Activated CD8-positive, alpha-beta memory T cell treated with anti-CD3 and anti-CD28 coated beads for 36 hours (primary cell): ENCODE measurements around the gene ZBTB9. TPM values are rescaled to one million over a fixed set of nuclear protein-coding genes. Genes with fewer than 3 reads are reported as not detected.
"Not testable (repeated sequence)": the region's sequence is repeated elsewhere in the genome, so short reads cannot be mapped to it uniquely, and the experiment has no call there.

ENCODE experiments used
- CTCF ChIA-PET: fragments of 350-600 bp; sonication (Branson Sonifier 250); formaldehyde crosslinking; loops from one replicate; lab custom pipeline; 2021; ENCODE audit warnings: antibody characterized with exemption; lab: Charles Lee
- POLR2A ChIA-PET: fragments of 350-600 bp; sonication (Branson Sonifier 250); formaldehyde crosslinking; loops from one replicate; lab custom pipeline; 2021; ENCODE audit warnings: antibody characterized with exemption; lab: Charles Lee
- total RNA-seq, 2 experiments: library from RNA; stranded (reverse); gene quantifications; one replicate each; pipeline ENCODE4 v1.2.3, GENCODE V29; 2021

ZBTB9 gene
- total RNA-seq, 2 experiments from 2014 or later = 14.2 to 15.1 TPM

- POLR2A ChIA-PET, CTCF ChIA-PET: not testable (repeated sequence)
Observed at GRCh38 chr6:33485680-33486079, 31.3 kb downstream of the ZBTB9 start.

GRCh38 chr6:33488339-33488738, 34.0 kb downstream of the ZBTB9 start:
- POLR2A ChIA-PET = no interaction called here
- CTCF ChIA-PET = no interaction called here

- ChIA-PET POLR2A (no interaction called here), CTCF (interaction anchor here (0.8 kb wide), 1 partner anchor 65 kb away, joined by 3 read pairs; no protein-coding TSS in a partner anchor)
Observed at GRCh38 chr6:33490198-33490597, 35.8 kb downstream of the ZBTB9 start.

- POLR2A ChIA-PET = no interaction called here
Observed at GRCh38 chr6:33490621-33491020, 36.2 kb downstream of the ZBTB9 start.

GRCh38 chr6:33492093-33492492, 37.7 kb downstream of the ZBTB9 start:
- POLR2A ChIA-PET = no interaction called here
- CTCF ChIA-PET = no interaction called here

More at GRCh38 chr6:33490621-33491020, 36.2 kb downstream of the ZBTB9 start:
- CTCF ChIA-PET = interaction anchor here (0.8 kb wide), 1 partner anchor 66 kb away, joined by 3 read pairs; no protein-coding TSS in a partner anchor

GRCh38 chr6:33497157-33497556, 42.8 kb downstream of the ZBTB9 start:
- ChIA-PET POLR2A (no interaction called here), CTCF (interaction anchor here (0.6 kb wide), 1 partner anchor 72 kb away, joined by 3 read pairs; no protein-coding TSS in a partner anchor)

GRCh38 chr6:33502486-33502885, 48.1 kb downstream of the ZBTB9 start:
- ChIA-PET CTCF (interaction anchor here (0.9 kb wide), 1 partner anchor 135 kb away, joined by 3 read pairs; no protein-coding TSS in a partner anchor), POLR2A (no interaction called here)

- CTCF ChIA-PET = no interaction called here
- POLR2A ChIA-PET = no interaction called here
Observed at GRCh38 chr6:33504486-33504885, 50.1 kb downstream of the ZBTB9 start.

- ChIA-PET POLR2A (no interaction called here), CTCF (no interaction called here)
Observed at GRCh38 chr6:33505548-33506370, 51.4 kb downstream of the ZBTB9 start.

Other genes with a start within 250 kb of the ZBTB9 start
- gene HSD17B8, start 249.9 kb upstream of the ZBTB9 start, total RNA-seq = 10 to 100 TPM; 20.6 to 25.4 TPM
- 10 to 100 TPM; 36.4 to 38.8 TPM for gene RING1, start 246.1 kb upstream of the ZBTB9 start, total RNA-seq
- 10 to 100 TPM; 45.3 to 48.0 TPM for gene VPS52, start 182.7 kb upstream of the ZBTB9 start, total RNA-seq
- 1,000 to 10,000 TPM; 3,727 to 3,736 TPM for gene RPS18, start 182.5 kb upstream of the ZBTB9 start, total RNA-seq
- 1 to 10 TPM; 2.6 to 3.2 TPM for gene B3GALT4, start 177.5 kb upstream of the ZBTB9 start, total RNA-seq
- gene WDR46, start 165.3 kb upstream of the ZBTB9 start, total RNA-seq = 100 to 1,000 TPM; 106 to 118 TPM
- gene PFDN6, start 165.0 kb upstream of the ZBTB9 start, total RNA-seq = 100 to 1,000 TPM; 118 to 120 TPM
- 10 to 100 TPM; 22.2 to 23.2 TPM for gene RGL2, start 155.6 kb upstream of the ZBTB9 start, total RNA-seq
- 100 to 1,000 TPM; 184 to 189 TPM for gene TAPBP, start 140.5 kb upstream of the ZBTB9 start, total RNA-seq
- gene ZBTB22, start 136.8 kb upstream of the ZBTB9 start, total RNA-seq = 1 to 10 TPM; 6.2 to 7.1 TPM
- 10 to 100 TPM; 87.5 to 96.3 TPM for gene DAXX, start 131.6 kb upstream of the ZBTB9 start, total RNA-seq
- gene KIFC1, start 62.8 kb upstream of the ZBTB9 start, total RNA-seq = 10 to 100 TPM; 58.6 to 63.9 TPM
- 10 to 100 TPM; 25.5 to 27.3 TPM for gene PHF1, start 43.6 kb upstream of the ZBTB9 start, total RNA-seq
- gene CUTA, start 36.5 kb upstream of the ZBTB9 start, total RNA-seq = 100 to 1,000 TPM; 138 to 144 TPM
- 10 to 100 TPM; 23.8 to 24.9 TPM for gene SYNGAP1, start 34.5 kb upstream of the ZBTB9 start, total RNA-seq
- gene BAK1, start 125.7 kb downstream of the ZBTB9 start, total RNA-seq = 10 to 100 TPM; 45.2 to 46.3 TPM
- gene ITPR3, start 166.7 kb downstream of the ZBTB9 start, total RNA-seq = 10 to 100 TPM; 42.2 to 44.0 TPM